Endodermal cell (in vitro differentiated cells): ENCODE results near the gene INSIG1. TPM values are rescaled to one million over a fixed set of nuclear protein-coding genes. Genes with fewer than 3 reads are reported as not detected.
A peak's percentile ranks its signal among the peaks of the same experiment; 100 is the strongest.

Experiments
- DNase-seq: peaks from one replicate; pipeline ENCODE4 v3.0.0-alpha.2; 2017
- H3K27ac ChIP-seq: 2 replicates; pipeline ENCODE4 v1.5.1; 2013; ENCODE audit warnings: mild to moderate bottlenecking, low read depth, low read length, moderate library complexity
- H3K27me3 ChIP-seq: 2 replicates; pipeline ENCODE4 v1.6.1; 2013; ENCODE audit warnings: mild to moderate bottlenecking, low read length, moderate library complexity; ENCODE audit not compliant: insufficient read depth, control insufficient read depth, poor library complexity, severe bottlenecking
- H3K36me3 ChIP-seq: 2 replicates; pipeline ENCODE4 v1.7.0; 2013; ENCODE audit warnings: mild to moderate bottlenecking, low read length, moderate library complexity; ENCODE audit not compliant: control insufficient read depth, insufficient read depth
- H3K4me1 ChIP-seq: one replicate; pipeline ENCODE4 v1.7.0; 2013; ENCODE audit warnings: low read length; ENCODE audit not compliant: control insufficient read depth, insufficient read depth
- H3K4me3 ChIP-seq: 2 replicates; pipeline ENCODE4 v1.5.1; 2013; ENCODE audit warnings: mild to moderate bottlenecking, low read length, moderate library complexity
- H3K9ac ChIP-seq: 2 replicates; pipeline ENCODE4 v1.6.1; 2013; ENCODE audit warnings: mild to moderate bottlenecking, low read length, moderate library complexity; ENCODE audit not compliant: poor library complexity, severe bottlenecking; ENCODE audit errors: extremely low read depth
- H3K9me3 ChIP-seq: 2 replicates; pipeline ENCODE4 v1.6.1; 2013; ENCODE audit warnings: mild to moderate bottlenecking, low read length, moderate library complexity; ENCODE audit not compliant: control insufficient read depth
- H3K27ac Mint-ChIP-seq: 2 replicates; pipeline ENCODE4 v1.8.0; 2020; ENCODE audit warnings: mixed read lengths
- H3K27me3 Mint-ChIP-seq: 2 replicates; pipeline ENCODE4 v1.8.0; 2021; ENCODE audit warnings: mild to moderate bottlenecking, mixed read lengths; ENCODE audit not compliant: insufficient read depth
- H3K36me3 Mint-ChIP-seq: 2 replicates; pipeline ENCODE4 v1.8.0; 2020; ENCODE audit warnings: low read depth, mixed read lengths
- H3K4me1 Mint-ChIP-seq: 2 replicates; pipeline ENCODE4 v1.8.0; 2020; ENCODE audit warnings: mixed read lengths
- H3K4me3 Mint-ChIP-seq: 2 replicates; pipeline ENCODE4 v1.8.0; 2020; ENCODE audit warnings: mild to moderate bottlenecking, moderate library complexity, mixed read lengths
- H3K9me3 Mint-ChIP-seq: 2 replicates; pipeline ENCODE4 v1.8.0; 2020; ENCODE audit warnings: mild to moderate bottlenecking, mixed read lengths
- WGBS, 2 experiments: methylation state at CpG; one replicate each; pipeline versions ENCODE4 v1.1.5 to v1.1.7; 2013; ENCODE audit warnings: missing lambda C conversion rate in 2 of 2, mixed read lengths in 1 of 2; ENCODE audit not compliant: insufficient coverage in 1 of 2, insufficient read length in 1 of 2; 5-methylcytosine and 5-hydroxymethylcytosine counted together
- total RNA-seq, 2 donors: library from RNA; stranded (reverse); fragmentation: NEBNext Ultra II Directional in 1 of 2; extraction: Animal tissue kit (Norgen Biotek cat#: 25700) in 1 of 2; gene quantifications; 2 replicates in 1 of 2; 3 replicates in 1 of 2; pipeline ENCODE4 v1.2.1, GENCODE V29; 2021
- TF ChIP-seq, protein P1 (sequence below): fragments of 200-600 bp; sonication (generic); conservative IDR thresholded peaks from 2 replicates; pipeline ENCODE4 v1.5.0; 2021; ENCODE audit warnings: antibody characterized with exemption, mild to moderate bottlenecking

Gene INSIG1
- total RNA-seq, 2 donors from 2014 or later = 27.2 to 36.9 TPM

DNA sequence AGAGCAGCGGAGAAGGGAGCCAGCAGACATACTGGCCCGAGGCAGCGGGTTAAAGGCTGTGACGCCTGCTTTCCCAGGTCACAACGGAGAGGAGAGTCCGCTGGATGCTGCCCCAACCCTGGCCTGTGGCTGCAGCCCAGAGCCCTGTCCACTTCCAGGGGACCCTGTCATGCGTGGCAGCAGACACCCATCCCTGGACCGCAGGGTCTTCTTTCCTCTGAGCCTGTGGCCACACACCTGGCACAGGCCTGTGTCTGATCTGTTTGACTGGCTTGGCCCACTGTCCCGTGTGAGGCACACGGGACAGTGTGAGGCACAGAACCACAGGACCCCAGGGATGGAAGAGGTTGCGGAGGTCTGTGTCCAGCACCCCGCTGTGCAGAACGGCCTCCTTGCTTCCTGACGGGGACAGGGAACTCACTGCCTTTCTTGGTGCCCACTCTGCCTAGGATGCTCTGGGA is 42.4 kb downstream of the INSIG1 start:
- H3K36me3 Mint-ChIP-seq = no peaks in the 10 kb centered on the region
- peaks cover 2% of the 10 kb centered on the region for H3K4me1 Mint-ChIP-seq
- no peak overlapping the region for H3K4me3 ChIP-seq
- no peak overlapping the region for H3K27ac Mint-ChIP-seq
- H3K4me1 ChIP-seq = no peaks in the 10 kb centered on the region
- H3K9me3 ChIP-seq = no peaks in the 10 kb centered on the region
- H3K4me3 Mint-ChIP-seq = no peak overlapping the region
- TF ChIP-seq, protein P1, sequence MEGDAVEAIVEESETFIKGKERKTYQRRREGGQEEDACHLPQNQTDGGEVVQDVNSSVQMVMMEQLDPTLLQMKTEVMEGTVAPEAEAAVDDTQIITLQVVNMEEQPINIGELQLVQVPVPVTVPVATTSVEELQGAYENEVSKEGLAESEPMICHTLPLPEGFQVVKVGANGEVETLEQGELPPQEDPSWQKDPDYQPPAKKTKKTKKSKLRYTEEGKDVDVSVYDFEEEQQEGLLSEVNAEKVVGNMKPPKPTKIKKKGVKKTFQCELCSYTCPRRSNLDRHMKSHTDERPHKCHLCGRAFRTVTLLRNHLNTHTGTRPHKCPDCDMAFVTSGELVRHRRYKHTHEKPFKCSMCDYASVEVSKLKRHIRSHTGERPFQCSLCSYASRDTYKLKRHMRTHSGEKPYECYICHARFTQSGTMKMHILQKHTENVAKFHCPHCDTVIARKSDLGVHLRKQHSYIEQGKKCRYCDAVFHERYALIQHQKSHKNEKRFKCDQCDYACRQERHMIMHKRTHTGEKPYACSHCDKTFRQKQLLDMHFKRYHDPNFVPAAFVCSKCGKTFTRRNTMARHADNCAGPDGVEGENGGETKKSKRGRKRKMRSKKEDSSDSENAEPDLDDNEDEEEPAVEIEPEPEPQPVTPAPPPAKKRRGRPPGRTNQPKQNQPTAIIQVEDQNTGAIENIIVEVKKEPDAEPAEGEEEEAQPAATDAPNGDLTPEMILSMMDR = no peak
- no peak overlapping the region for H3K27ac ChIP-seq
- no peak overlapping the region for H3K9ac ChIP-seq
- H3K27me3 Mint-ChIP-seq = peaks cover 15% of the 10 kb centered on the region
- H3K9me3 Mint-ChIP-seq = no peaks in the 10 kb centered on the region
- no peaks in the 10 kb centered on the region for H3K36me3 ChIP-seq
- DNase-seq = peak; percentile 38
- 74 to 90% methylated on average over 8 to 14 of the region's 14 CpGs for WGBS, 2 experiments
- peaks cover 23% of the 10 kb centered on the region for H3K27me3 ChIP-seq

- no peaks in the 10 kb centered on the region for H3K9me3 ChIP-seq
- peak; percentile 36 for DNase-seq
- H3K9me3 Mint-ChIP-seq = no peaks in the 10 kb centered on the region
- H3K4me1 ChIP-seq = no peaks in the 10 kb centered on the region
- TF ChIP-seq, protein P1 = no peak
- H3K4me3 ChIP-seq = no peak overlapping the region
- H3K36me3 ChIP-seq = no peaks in the 10 kb centered on the region
- H3K27ac ChIP-seq = no peak overlapping the region
- H3K27me3 Mint-ChIP-seq = peaks cover 20% of the 10 kb centered on the region
- WGBS, 2 experiments = 93% methylated on average over 3 to 9 of the region's 9 CpGs
- no peak overlapping the region for H3K4me3 Mint-ChIP-seq
- no peaks in the 10 kb centered on the region for H3K36me3 Mint-ChIP-seq
- peaks cover 24% of the 10 kb centered on the region for H3K27me3 ChIP-seq
- H3K27ac Mint-ChIP-seq = no peak overlapping the region
- no peak overlapping the region for H3K9ac ChIP-seq
- peaks cover 4% of the 10 kb centered on the region for H3K4me1 Mint-ChIP-seq
Observed at GRCh38 chr7:155340721-155341120, 43.0 kb downstream of the INSIG1 start.

DNA sequence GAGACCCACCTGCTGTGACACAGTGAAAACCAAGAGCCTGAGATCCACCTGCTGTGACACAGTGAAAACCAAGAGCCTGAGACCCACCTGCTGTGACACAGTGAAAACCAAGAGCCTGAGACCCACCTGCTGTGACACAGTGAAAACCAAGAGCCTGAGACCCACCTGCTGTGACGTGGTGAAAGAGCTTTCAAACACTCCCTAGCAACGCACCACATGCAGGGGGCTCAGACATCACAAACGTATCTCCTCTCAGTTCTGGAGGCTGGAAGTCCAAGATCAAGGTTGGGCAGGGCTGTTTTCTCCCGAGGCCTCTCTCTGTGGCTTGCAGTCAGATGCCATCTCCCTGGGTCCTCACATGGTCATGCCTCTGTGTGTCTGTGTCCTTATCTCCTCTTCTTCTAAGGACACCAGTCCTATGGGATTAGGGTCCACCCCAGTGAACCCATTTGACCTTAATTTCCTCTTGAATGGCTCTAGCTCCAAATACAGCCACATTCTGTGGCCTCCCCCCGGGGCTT is 43.8 kb downstream of the INSIG1 start:
- Mint-ChIP-seq H3K4me3 (no peak overlapping the region), H3K36me3 (no peaks in the 10 kb centered on the region), H3K9me3 (no peaks in the 10 kb centered on the region), H3K4me1 (peaks cover 4% of the 10 kb centered on the region), H3K27ac (no peak overlapping the region), H3K27me3 (peaks cover 20% of the 10 kb centered on the region)
- Histone ChIP-seq H3K4me1 (no peaks in the 10 kb centered on the region), H3K36me3 (no peaks in the 10 kb centered on the region), H3K9me3 (no peaks in the 10 kb centered on the region), H3K9ac (no peak overlapping the region), H3K27ac (no peak overlapping the region), H3K4me3 (no peak overlapping the region), H3K27me3 (peaks cover 26% of the 10 kb centered on the region)
- WGBS, 2 experiments = 77 to 88% methylated on average over 4 to 5 of the region's 5 CpGs
- TF ChIP-seq, protein P1 = no peak
- DNase-seq = no peak
